ENCODE measurements around the gene BLTP2.

Gene BLTP2

DNA sequence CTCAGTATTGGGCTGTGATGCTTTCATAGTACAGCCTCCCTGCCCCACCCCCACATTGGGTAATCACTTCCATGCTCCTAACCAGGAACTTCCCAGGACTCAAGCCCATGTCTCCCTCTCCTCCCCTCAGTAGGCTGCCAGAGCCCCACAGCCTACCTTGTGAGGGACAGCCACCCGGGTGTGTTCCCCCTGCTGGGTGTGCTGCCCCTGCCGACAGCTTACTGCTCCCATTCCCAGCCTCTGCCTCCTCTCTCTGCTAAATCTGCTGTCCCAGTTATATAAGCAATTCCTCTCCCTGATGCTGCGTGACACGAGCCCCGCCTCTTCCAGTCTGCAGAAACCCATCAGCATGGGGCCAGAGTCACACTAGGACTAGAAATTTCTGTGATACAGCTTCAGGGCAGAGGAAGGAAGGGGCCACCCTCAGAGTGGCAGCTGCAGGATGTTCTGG is 31.0 kb downstream of the BLTP2 start, which contains the start of gene RSKR:
Gene RSKR, minus strand, starts transcription at position 255 of the 451 bp plus-strand sequence. Its CDS starts 24 bp downstream, at position 231.
- Histone ChIP-seq H3K27me3 (ENCODE audit: control insufficient read depth in 1 of 2, insufficient read depth in 1 of 2, low read length in 2 of 2) (no peaks in the 10 kb centered on the region), H2BK15ac (ENCODE audit: low read depth, poor library complexity, severe bottlenecking) (no peak within 1 kb of the TSS), H3K18ac (ENCODE audit: low read depth in 1 of 2, low read length in 2 of 2) (no peak within 1 kb of the TSS), H3K36me3 (ENCODE audit: control insufficient read depth in 1 of 2, insufficient read depth in 2 of 2, low read depth in 1 of 2, low read length in 2 of 2) (peaks cover 63 to 93% of the 10 kb centered on the region in 2 experiments), H2BK12ac (ENCODE audit: low read length in 2 of 2) (no peak within 1 kb of the TSS), H3K27ac (ENCODE audit: low read length, poor library complexity, severe bottlenecking) (no peak within 1 kb of the TSS), H4K8ac (ENCODE audit: low read length) (no peak within 1 kb of the TSS), H3K9ac (ENCODE audit: low read length) (no peak within 1 kb of the TSS), H2BK5ac (ENCODE audit: low read depth, low read length, poor library complexity, severe bottlenecking) (no peak within 1 kb of the TSS), H3K9me3 (ENCODE audit: control insufficient read depth, low read length) (no peaks in the 10 kb centered on the region), H3K4ac (ENCODE audit: low read depth in 1 of 2, low read length in 2 of 2) (no peak within 1 kb of the TSS), H3K14ac (ENCODE audit: low read length in 2 of 2) (no peak within 1 kb of the TSS), H2AFZ (ENCODE audit: low read depth, low read length) (no peak within 1 kb of the TSS), H2BK120ac (ENCODE audit: low read depth, low read length) (no peak within 1 kb of the TSS), H4K91ac (ENCODE audit: low read length) (no peak within 1 kb of the TSS), H3K4me2 (ENCODE audit: low read length, poor library complexity, severe bottlenecking) (no peak within 1 kb of the TSS), H2AK5ac (ENCODE audit: low read length, severe bottlenecking) (no peak within 1 kb of the TSS), H3K4me3 (ENCODE audit: insufficient read depth in 1 of 2, low read depth in 1 of 2, low read length in 2 of 2) (no peak within 1 kb of the TSS), H3K4me1 (ENCODE audit: control insufficient read depth, insufficient read depth, low read depth, low read length) (no peaks in the 10 kb centered on the region), H3K23ac (ENCODE audit: low read length in 2 of 2) (no peak within 1 kb of the TSS), H3K79me1 (replicated peaks; ENCODE audit: low read length, poor library complexity, severe bottlenecking) (peaks cover 5% of the 10 kb centered on the region)
- 84% methylated on average over 5 of the region's 5 CpGs for WGBS
- DNase-seq, result no peak

DNA sequence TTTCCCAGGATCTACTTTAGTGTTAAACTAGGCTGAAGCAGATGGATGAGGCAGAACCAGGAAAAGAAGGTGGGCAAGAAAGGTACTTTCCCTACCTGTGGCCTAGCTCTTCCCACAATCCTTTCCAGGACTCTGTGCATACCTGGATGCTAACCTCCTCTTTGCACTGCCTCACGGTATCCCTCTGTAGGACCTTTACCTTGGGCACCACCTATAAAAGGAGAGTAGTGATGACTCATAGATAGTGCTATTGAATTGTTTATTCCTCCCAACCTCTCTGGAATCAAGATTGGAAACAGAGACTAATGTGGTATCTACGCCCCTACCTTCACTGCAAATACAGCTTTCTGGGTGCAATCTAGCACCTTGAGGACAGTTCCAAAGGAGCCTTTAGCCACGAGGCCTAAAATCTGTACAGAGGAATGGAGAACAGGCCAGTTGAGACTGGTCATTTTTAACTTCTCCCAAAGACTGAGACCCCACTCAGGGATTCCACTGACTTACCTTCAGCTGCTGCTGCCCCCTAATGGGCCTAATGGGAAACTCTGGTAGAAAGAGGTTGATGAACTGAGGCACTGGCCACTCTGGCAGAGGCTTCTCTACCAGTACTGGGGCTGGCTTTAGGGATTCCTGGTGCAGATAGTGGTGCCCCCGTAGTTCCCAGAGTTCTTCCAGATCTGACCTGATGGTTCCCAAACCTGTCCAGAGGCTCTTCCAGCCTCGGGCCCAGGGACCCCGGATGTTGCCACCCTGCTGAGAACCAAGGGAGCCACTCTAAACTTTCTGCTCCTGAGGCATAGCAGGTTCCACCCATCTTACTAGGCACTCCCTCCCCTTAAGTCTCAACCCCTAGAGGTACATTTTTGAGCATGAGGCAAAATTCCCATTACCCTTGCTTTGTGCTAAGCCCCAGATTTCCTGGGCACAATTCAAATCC is 31.8 kb downstream of the BLTP2 start:
- WGBS, result 94% methylated on average over 5 of the region's 6 CpGs
- H2BK12ac ChIP-seq (ENCODE audit: low read length in 2 of 2), result no peak overlapping the region

DNA sequence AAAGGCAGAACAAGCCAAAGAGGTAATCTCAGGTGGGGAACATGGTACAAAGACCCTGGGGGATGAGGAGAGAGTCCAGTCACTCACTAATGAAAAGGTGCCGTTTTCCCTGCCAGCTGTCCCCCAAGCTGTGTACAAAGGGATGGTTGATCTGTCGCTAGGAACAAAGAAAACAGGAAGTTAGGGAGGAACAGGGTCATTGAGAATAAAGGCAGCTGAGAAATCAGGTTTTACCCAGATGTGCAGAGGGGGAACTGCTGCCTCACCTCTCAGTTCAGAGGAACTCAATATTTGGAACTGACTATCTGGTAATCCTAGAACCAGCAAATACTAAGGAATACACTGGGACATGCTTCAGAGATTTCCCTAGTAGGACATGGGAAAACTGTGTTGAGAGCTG is 32.4 kb downstream of the BLTP2 start:
- H4K8ac ChIP-seq (ENCODE audit: low read length), result no peak overlapping the region
- no peak overlapping the region for H3K18ac ChIP-seq (ENCODE audit: low read depth in 1 of 2, low read length in 2 of 2)
- DNase-seq, result no peak
- no peak overlapping the region for H3K27ac ChIP-seq (ENCODE audit: low read length, poor library complexity, severe bottlenecking)
- no peaks in the 10 kb centered on the region for H3K9me3 ChIP-seq (ENCODE audit: control insufficient read depth, low read length)
- H3K36me3 ChIP-seq (ENCODE audit: control insufficient read depth in 1 of 2, insufficient read depth in 2 of 2, low read depth in 1 of 2, low read length in 2 of 2), result peaks cover 52 to 79% of the 10 kb centered on the region in 2 experiments
- no peak overlapping the region for H2AFZ ChIP-seq (ENCODE audit: low read depth, low read length)
- H3K27me3 ChIP-seq (ENCODE audit: control insufficient read depth in 1 of 2, insufficient read depth in 1 of 2, low read length in 2 of 2), result no peaks in the 10 kb centered on the region
- no peak overlapping the region for H4K91ac ChIP-seq (ENCODE audit: low read length)
- H2BK120ac ChIP-seq (ENCODE audit: low read depth, low read length), result no peak overlapping the region
- H3K4ac ChIP-seq (ENCODE audit: low read depth in 1 of 2, low read length in 2 of 2), result no peak overlapping the region
- no peak overlapping the region for H2BK12ac ChIP-seq (ENCODE audit: low read length in 2 of 2)
- 92% methylated on average over 2 of the region's 2 CpGs for WGBS
- no peak overlapping the region for H2BK15ac ChIP-seq (ENCODE audit: low read depth, poor library complexity, severe bottlenecking)
- H3K14ac ChIP-seq (ENCODE audit: low read length in 2 of 2), result no peak overlapping the region
- peaks cover 2% of the 10 kb centered on the region for H3K79me1 ChIP-seq (replicated peaks; ENCODE audit: low read length, poor library complexity, severe bottlenecking)
- H3K23ac ChIP-seq (ENCODE audit: low read length in 2 of 2), result no peak overlapping the region
- H2AK5ac ChIP-seq (ENCODE audit: low read length, severe bottlenecking), result no peak overlapping the region
- no peak overlapping the region for H3K4me3 ChIP-seq (ENCODE audit: insufficient read depth in 1 of 2, low read depth in 1 of 2, low read length in 2 of 2)
- no peak overlapping the region for H2BK5ac ChIP-seq (ENCODE audit: low read depth, low read length, poor library complexity, severe bottlenecking)
- H3K9ac ChIP-seq (ENCODE audit: low read length), result no peak overlapping the region
- H3K4me2 ChIP-seq (ENCODE audit: low read length, poor library complexity, severe bottlenecking), result no peak overlapping the region
- no peaks in the 10 kb centered on the region for H3K4me1 ChIP-seq (ENCODE audit: control insufficient read depth, insufficient read depth, low read depth, low read length)

More for the DNA sequence above, 31.8 kb downstream of the BLTP2 start:
- Histone ChIP-seq H2BK5ac (ENCODE audit: low read depth, low read length, poor library complexity, severe bottlenecking) (no peak overlapping the region), H2BK15ac (ENCODE audit: low read depth, poor library complexity, severe bottlenecking) (no peak overlapping the region), H2BK120ac (ENCODE audit: low read depth, low read length) (no peak overlapping the region), H4K8ac (ENCODE audit: low read length) (no peak overlapping the region), H3K9ac (ENCODE audit: low read length) (no peak overlapping the region), H3K4ac (ENCODE audit: low read depth in 1 of 2, low read length in 2 of 2) (no peak overlapping the region), H2AK5ac (ENCODE audit: low read length, severe bottlenecking) (no peak overlapping the region), H3K9me3 (ENCODE audit: control insufficient read depth, low read length) (no peaks in the 10 kb centered on the region), H3K36me3 (ENCODE audit: control insufficient read depth in 1 of 2, insufficient read depth in 2 of 2, low read depth in 1 of 2, low read length in 2 of 2) (peaks cover 58 to 86% of the 10 kb centered on the region in 2 experiments), H3K27ac (ENCODE audit: low read length, poor library complexity, severe bottlenecking) (no peak overlapping the region), H3K79me1 (replicated peaks; ENCODE audit: low read length, poor library complexity, severe bottlenecking) (peaks cover 2% of the 10 kb centered on the region), H3K18ac (ENCODE audit: low read depth in 1 of 2, low read length in 2 of 2) (no peak overlapping the region), H3K4me1 (ENCODE audit: control insufficient read depth, insufficient read depth, low read depth, low read length) (no peaks in the 10 kb centered on the region), H3K23ac (ENCODE audit: low read length in 2 of 2) (no peak overlapping the region), H3K4me3 (ENCODE audit: insufficient read depth in 1 of 2, low read depth in 1 of 2, low read length in 2 of 2) (no peak overlapping the region), H4K91ac (ENCODE audit: low read length) (no peak overlapping the region), H3K14ac (ENCODE audit: low read length in 2 of 2) (no peak overlapping the region), H3K4me2 (ENCODE audit: low read length, poor library complexity, severe bottlenecking) (no peak overlapping the region), H2AFZ (ENCODE audit: low read depth, low read length) (no peak overlapping the region), H3K27me3 (ENCODE audit: control insufficient read depth in 1 of 2, insufficient read depth in 1 of 2, low read length in 2 of 2) (no peaks in the 10 kb centered on the region)
- peak; percentile 47 for DNase-seq

GRCh38 chr17:28610376-28610775 is 34.6 kb downstream of the BLTP2 start:
- no peak overlapping the region for H2BK5ac ChIP-seq (ENCODE audit: low read depth, low read length, poor library complexity, severe bottlenecking)
- H3K9ac ChIP-seq (ENCODE audit: low read length), result no peak overlapping the region
- H3K27ac ChIP-seq (ENCODE audit: low read length, poor library complexity, severe bottlenecking), result no peak overlapping the region
- H3K4ac ChIP-seq (ENCODE audit: low read depth in 1 of 2, low read length in 2 of 2), result no peak overlapping the region
- DNase-seq, result no peak
- no peak overlapping the region for H3K4me3 ChIP-seq (ENCODE audit: insufficient read depth in 1 of 2, low read depth in 1 of 2, low read length in 2 of 2)
- no peak overlapping the region for H3K14ac ChIP-seq (ENCODE audit: low read length in 2 of 2)
- no peak overlapping the region for H2BK120ac ChIP-seq (ENCODE audit: low read depth, low read length)
- no peak overlapping the region for H2AFZ ChIP-seq (ENCODE audit: low read depth, low read length)
- H4K91ac ChIP-seq (ENCODE audit: low read length), result no peak overlapping the region
- no peak overlapping the region for H2BK15ac ChIP-seq (ENCODE audit: low read depth, poor library complexity, severe bottlenecking)
- H3K23ac ChIP-seq (ENCODE audit: low read length in 2 of 2), result no peak overlapping the region
- H2AK5ac ChIP-seq (ENCODE audit: low read length, severe bottlenecking), result no peak overlapping the region
- no peak overlapping the region for H4K8ac ChIP-seq (ENCODE audit: low read length)
- no peaks in the 10 kb centered on the region for H3K27me3 ChIP-seq (ENCODE audit: control insufficient read depth in 1 of 2, insufficient read depth in 1 of 2, low read length in 2 of 2)
- no peaks in the 10 kb centered on the region for H3K4me1 ChIP-seq (ENCODE audit: control insufficient read depth, insufficient read depth, low read depth, low read length)
- no peaks in the 10 kb centered on the region for H3K79me1 ChIP-seq (replicated peaks; ENCODE audit: low read length, poor library complexity, severe bottlenecking)
- 94% methylated on average over 8 of the region's 8 CpGs for WGBS
- H3K36me3 ChIP-seq (ENCODE audit: control insufficient read depth in 1 of 2, insufficient read depth in 2 of 2, low read depth in 1 of 2, low read length in 2 of 2), result peaks cover 36 to 58% of the 10 kb centered on the region in 2 experiments
- H2BK12ac ChIP-seq (ENCODE audit: low read length in 2 of 2), result no peak overlapping the region
- H3K9me3 ChIP-seq (ENCODE audit: control insufficient read depth, low read length), result no peaks in the 10 kb centered on the region
- no peak overlapping the region for H3K4me2 ChIP-seq (ENCODE audit: low read length, poor library complexity, severe bottlenecking)
- no peak overlapping the region for H3K18ac ChIP-seq (ENCODE audit: low read depth in 1 of 2, low read length in 2 of 2)
